ENCODE results near the gene TLK2.

DNA sequence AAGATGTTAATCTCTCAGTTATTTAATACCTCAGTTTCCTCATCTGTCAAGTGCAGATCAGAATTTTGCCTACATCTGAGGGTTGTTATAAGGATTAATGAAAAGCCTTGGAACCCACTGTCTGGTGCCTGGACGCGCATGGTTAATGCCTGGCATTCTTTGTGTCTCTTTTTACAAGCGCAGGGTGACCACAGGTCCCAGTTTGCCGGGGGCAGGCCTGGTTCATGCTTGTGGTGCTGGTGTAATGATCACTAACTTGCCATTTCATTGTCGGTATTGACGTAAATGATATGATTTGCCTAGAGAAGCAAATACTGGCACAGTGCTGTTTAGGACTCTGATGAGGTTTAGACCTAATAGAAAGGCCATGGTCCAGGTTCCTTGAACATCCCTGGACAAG, 172.0 kb downstream of the TLK2 start:
- TF ChIP-seq, protein P1, sequence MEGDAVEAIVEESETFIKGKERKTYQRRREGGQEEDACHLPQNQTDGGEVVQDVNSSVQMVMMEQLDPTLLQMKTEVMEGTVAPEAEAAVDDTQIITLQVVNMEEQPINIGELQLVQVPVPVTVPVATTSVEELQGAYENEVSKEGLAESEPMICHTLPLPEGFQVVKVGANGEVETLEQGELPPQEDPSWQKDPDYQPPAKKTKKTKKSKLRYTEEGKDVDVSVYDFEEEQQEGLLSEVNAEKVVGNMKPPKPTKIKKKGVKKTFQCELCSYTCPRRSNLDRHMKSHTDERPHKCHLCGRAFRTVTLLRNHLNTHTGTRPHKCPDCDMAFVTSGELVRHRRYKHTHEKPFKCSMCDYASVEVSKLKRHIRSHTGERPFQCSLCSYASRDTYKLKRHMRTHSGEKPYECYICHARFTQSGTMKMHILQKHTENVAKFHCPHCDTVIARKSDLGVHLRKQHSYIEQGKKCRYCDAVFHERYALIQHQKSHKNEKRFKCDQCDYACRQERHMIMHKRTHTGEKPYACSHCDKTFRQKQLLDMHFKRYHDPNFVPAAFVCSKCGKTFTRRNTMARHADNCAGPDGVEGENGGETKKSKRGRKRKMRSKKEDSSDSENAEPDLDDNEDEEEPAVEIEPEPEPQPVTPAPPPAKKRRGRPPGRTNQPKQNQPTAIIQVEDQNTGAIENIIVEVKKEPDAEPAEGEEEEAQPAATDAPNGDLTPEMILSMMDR (IDR thresholded peaks at IDR 0.05) = no peak
- TF ChIP-seq POLR2A (IDR thresholded peaks at IDR 0.05) = no peak

Measured in thyroid gland (tissue), 4 donors.